MM.1S (cell line): ENCODE measurements around the gene CHD6.

ENCODE experiments used
- DNase-seq: peaks from one replicate; pipeline ENCODE4 v3.0.0-alpha.2; 2015
- H2AFZ ChIP-seq: fragments of 300-600 bp; sonication (generic); 2 replicates; pipeline ENCODE4 v1.6.0; 2016; ENCODE audit warnings: antibody characterized with exemption, low read length
- H3F3A ChIP-seq: fragments of 300-600 bp; sonication (generic); 2 replicates; pipeline ENCODE4 v1.6.1; 2016; ENCODE audit warnings: mild to moderate bottlenecking, antibody characterized with exemption, low read length, moderate library complexity, mixed read lengths; ENCODE audit not compliant: insufficient read depth
- H3K27ac ChIP-seq: fragments of 300-600 bp; sonication (generic); 2 replicates; pipeline ENCODE4 v1.5.1; 2016; ENCODE audit warnings: mild to moderate bottlenecking, low read length
- H3K27me3 ChIP-seq: fragments of 300-600 bp; sonication (generic); replicated peaks from 2 replicates; pipeline ENCODE4 v1.6.0; 2016; ENCODE audit warnings: low read length; ENCODE audit not compliant: insufficient read depth
- H3K36me3 ChIP-seq: fragments of 300-600 bp; sonication (generic); replicated peaks from 2 replicates; pipeline ENCODE4 v1.6.1; 2016; ENCODE audit warnings: mild to moderate bottlenecking, low read length, mixed read lengths; ENCODE audit not compliant: insufficient read depth
- H3K4me1 ChIP-seq: fragments of 300-600 bp; sonication (generic); 2 replicates; pipeline ENCODE4 v1.6.1; 2016; ENCODE audit warnings: low read length, mixed read lengths
- H3K4me2 ChIP-seq: fragments of 300-600 bp; sonication (generic); 2 replicates; pipeline ENCODE4 v1.6.0; 2016; ENCODE audit warnings: low read depth, low read length
- H3K4me3 ChIP-seq: fragments of 300-600 bp; sonication (generic); 2 replicates; pipeline ENCODE4 v1.5.1; 2016; ENCODE audit warnings: low read length, mixed read lengths
- H3K79me2 ChIP-seq: fragments of 300-600 bp; sonication (generic); 2 replicates; pipeline ENCODE4 v1.6.1; 2016; ENCODE audit warnings: mixed run types, low read length, mixed read lengths
- H3K9ac ChIP-seq: fragments of 300-600 bp; sonication (generic); 2 replicates; pipeline ENCODE4 v1.6.1; 2016; ENCODE audit warnings: low read length, mixed read lengths
- H3K9me2 ChIP-seq: fragments of 300-600 bp; sonication (generic); replicated peaks from 2 replicates; pipeline ENCODE4 v1.6.1; 2016; ENCODE audit warnings: mild to moderate bottlenecking, low read length, mixed read lengths; ENCODE audit not compliant: insufficient read depth
- H3K9me3 ChIP-seq: fragments of 300-600 bp; sonication (generic); replicated peaks from 2 replicates; pipeline ENCODE4 v1.6.1; 2016; ENCODE audit warnings: mild to moderate bottlenecking, low read length, mixed read lengths; ENCODE audit not compliant: insufficient read depth
- H4K20me1 ChIP-seq: fragments of 300-600 bp; sonication (generic); 2 replicates; pipeline ENCODE4 v1.6.1; 2016; ENCODE audit warnings: mild to moderate bottlenecking, low read length, moderate library complexity, mixed read lengths; ENCODE audit not compliant: insufficient read depth
- EZH2 ChIP-seq: fragments of 300-600 bp; sonication (generic); optimal IDR thresholded peaks from 2 replicates; pipeline ENCODE3; 2017; ENCODE audit warnings: low read depth, mild to moderate bottlenecking, antibody characterized with exemption, low read length, mixed read lengths
- EZH2phosphoT487 ChIP-seq: fragments of 300-600 bp; sonication (generic); IDR thresholded peaks from 2 replicates; pipeline ENCODE4 v1.6.1; 2018; ENCODE audit warnings: antibody characterized with exemption, low read length
- TF ChIP-seq, protein P1 (sequence below): fragments of 300-600 bp; sonication (generic); IDR thresholded peaks from 2 replicates; pipeline ENCODE4 v1.5.1; 2016; ENCODE audit warnings: antibody characterized with exemption, low read length, mixed read lengths

CHD6 gene

DNA sequence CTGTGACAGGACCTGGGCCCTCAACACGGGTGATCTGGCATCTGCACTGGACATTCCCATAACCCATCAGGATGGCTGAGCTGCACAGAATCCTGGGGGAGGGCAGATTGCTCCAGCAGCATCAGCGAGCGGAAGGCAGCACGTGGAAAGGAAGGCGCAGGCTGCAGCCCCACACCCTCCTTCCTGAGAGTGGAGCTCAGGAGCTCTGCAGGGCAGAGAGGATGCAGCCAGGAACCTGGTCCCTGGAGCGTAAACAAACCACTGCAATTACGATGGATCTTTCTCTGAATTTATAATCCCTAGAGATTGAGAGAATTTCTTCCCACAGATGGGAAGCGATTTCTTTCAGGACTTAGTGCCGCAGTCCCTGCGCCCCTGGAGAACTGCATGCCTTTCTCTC, 211.8 kb downstream of the CHD6 start:
- no peak for DNase-seq
- H4K20me1 ChIP-seq: no peaks in the 10 kb centered on the region
- H3K9ac ChIP-seq: no peak overlapping the region
- no peak for TF ChIP-seq EZH2
- no peaks in the 10 kb centered on the region for H3K9me3 ChIP-seq
- no peak overlapping the region for H3K4me3 ChIP-seq
- H3K4me1 ChIP-seq: peaks cover 56% of the 10 kb centered on the region
- H3K79me2 ChIP-seq: no peaks in the 10 kb centered on the region
- no peaks in the 10 kb centered on the region for H3K36me3 ChIP-seq
- peaks cover 28% of the 10 kb centered on the region for H3F3A ChIP-seq
- H3K27me3 ChIP-seq: no peaks in the 10 kb centered on the region
- no peak overlapping the region for H2AFZ ChIP-seq
- H3K4me2 ChIP-seq: no peak overlapping the region
- no peaks in the 10 kb centered on the region for H3K9me2 ChIP-seq
- H3K27ac ChIP-seq: no peak overlapping the region

DNA sequence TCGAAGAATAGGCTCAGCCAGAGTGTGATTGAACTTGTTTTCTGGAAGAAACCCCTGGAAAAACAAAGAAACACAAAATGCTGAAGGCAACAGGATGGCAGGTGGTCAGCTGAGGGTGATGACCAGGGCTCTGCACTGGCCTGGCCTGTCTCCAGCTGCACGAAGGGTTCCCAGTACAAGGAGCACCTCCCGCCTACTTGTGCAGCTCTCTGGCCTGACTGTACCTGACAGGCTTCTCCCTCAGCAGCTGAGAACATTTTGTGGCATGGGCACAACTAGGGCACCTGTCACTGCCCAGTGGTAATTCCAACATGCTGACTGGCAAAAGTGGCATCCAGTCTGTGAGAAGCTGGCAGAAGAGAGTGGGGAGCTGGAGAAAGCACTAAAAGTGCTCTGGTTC, 212.7 kb downstream of the CHD6 start:
- no peaks in the 10 kb centered on the region for H3K9me3 ChIP-seq
- H3K27ac ChIP-seq: no peak overlapping the region
- H3K27me3 ChIP-seq: no peaks in the 10 kb centered on the region
- H3K4me2 ChIP-seq: no peak overlapping the region
- no peak for DNase-seq
- H2AFZ ChIP-seq: no peak overlapping the region
- H3K4me1 ChIP-seq: peaks cover 47% of the 10 kb centered on the region
- no peaks in the 10 kb centered on the region for H3K9me2 ChIP-seq
- H3K9ac ChIP-seq: no peak overlapping the region
- no peaks in the 10 kb centered on the region for H3K79me2 ChIP-seq
- TF ChIP-seq, protein P1, sequence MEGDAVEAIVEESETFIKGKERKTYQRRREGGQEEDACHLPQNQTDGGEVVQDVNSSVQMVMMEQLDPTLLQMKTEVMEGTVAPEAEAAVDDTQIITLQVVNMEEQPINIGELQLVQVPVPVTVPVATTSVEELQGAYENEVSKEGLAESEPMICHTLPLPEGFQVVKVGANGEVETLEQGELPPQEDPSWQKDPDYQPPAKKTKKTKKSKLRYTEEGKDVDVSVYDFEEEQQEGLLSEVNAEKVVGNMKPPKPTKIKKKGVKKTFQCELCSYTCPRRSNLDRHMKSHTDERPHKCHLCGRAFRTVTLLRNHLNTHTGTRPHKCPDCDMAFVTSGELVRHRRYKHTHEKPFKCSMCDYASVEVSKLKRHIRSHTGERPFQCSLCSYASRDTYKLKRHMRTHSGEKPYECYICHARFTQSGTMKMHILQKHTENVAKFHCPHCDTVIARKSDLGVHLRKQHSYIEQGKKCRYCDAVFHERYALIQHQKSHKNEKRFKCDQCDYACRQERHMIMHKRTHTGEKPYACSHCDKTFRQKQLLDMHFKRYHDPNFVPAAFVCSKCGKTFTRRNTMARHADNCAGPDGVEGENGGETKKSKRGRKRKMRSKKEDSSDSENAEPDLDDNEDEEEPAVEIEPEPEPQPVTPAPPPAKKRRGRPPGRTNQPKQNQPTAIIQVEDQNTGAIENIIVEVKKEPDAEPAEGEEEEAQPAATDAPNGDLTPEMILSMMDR: no peak
- no peaks in the 10 kb centered on the region for H3K36me3 ChIP-seq
- peaks cover 24% of the 10 kb centered on the region for H3F3A ChIP-seq
- no peaks in the 10 kb centered on the region for H4K20me1 ChIP-seq
- no peak overlapping the region for H3K4me3 ChIP-seq

DNA sequence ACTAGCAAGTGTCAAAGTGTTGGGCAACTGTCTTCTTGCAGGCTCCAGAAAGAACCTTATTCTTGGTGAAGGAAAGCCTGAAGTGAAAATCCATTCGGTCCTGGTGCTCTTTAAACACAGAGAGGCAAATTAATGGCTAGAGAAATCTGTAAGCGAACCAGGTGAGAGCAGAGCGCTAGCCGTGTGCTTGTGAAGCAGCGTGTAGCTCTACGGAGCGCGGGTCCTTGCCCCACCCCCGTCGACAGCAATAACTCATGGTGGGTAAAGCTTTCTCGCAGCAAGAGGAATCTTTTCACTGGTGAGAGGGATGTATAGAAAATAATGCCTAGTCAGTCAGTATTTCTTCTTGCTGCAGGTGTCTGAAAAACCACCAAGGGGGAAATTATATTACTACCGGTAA, 214.6 kb downstream of the CHD6 start:
- no peak overlapping the region for H2AFZ ChIP-seq
- no peaks in the 10 kb centered on the region for H3K36me3 ChIP-seq
- no peak overlapping the region for H3K27ac ChIP-seq
- no peaks in the 10 kb centered on the region for H4K20me1 ChIP-seq
- no peaks in the 10 kb centered on the region for H3K9me2 ChIP-seq
- no peaks in the 10 kb centered on the region for H3K9me3 ChIP-seq
- peak; percentile 10 for DNase-seq
- H3K4me2 ChIP-seq: peak overlapping the region; percentile 8; the same call in 1 of the 2 replicates
- H3K4me1 ChIP-seq: peaks cover 35% of the 10 kb centered on the region
- TF ChIP-seq, protein P1: no peak
- TF ChIP-seq EZH2phosphoT487: no peak
- no peak for TF ChIP-seq EZH2
- H3K27me3 ChIP-seq: no peaks in the 10 kb centered on the region
- H3K79me2 ChIP-seq: no peaks in the 10 kb centered on the region
- H3K4me3 ChIP-seq: no peak overlapping the region
- no peak overlapping the region for H3K9ac ChIP-seq
- peaks cover 16% of the 10 kb centered on the region for H3F3A ChIP-seq

DNA sequence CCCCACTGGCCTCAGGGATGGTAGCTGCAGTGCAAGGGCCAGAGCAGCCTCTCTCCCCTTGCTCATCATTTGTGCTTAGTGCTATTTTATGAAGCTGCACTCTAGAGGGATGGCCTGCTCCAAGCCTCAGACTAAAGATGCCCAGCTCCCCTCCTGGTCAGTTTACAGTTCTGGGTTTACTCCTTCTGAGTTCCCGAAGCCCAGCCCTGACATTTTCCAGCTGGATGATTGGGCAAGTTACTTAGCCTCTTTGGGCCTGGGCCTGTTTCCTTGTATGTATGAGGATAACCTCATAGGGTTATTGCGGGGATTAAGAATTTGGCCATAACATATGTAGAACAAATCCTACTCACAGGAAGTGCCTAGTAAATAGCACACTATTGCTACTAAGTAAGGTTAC, 219.8 kb downstream of the CHD6 start:
- TF ChIP-seq, protein P1: no peak
- no peak for TF ChIP-seq EZH2
- no peak overlapping the region for H3K9ac ChIP-seq
- H4K20me1 ChIP-seq: no peaks in the 10 kb centered on the region
- no peak overlapping the region for H2AFZ ChIP-seq
- H3K27me3 ChIP-seq: no peaks in the 10 kb centered on the region
- no peaks in the 10 kb centered on the region for H3K36me3 ChIP-seq
- H3K79me2 ChIP-seq: no peaks in the 10 kb centered on the region
- H3K4me3 ChIP-seq: no peak overlapping the region
- H3K27ac ChIP-seq: no peak overlapping the region
- H3K9me2 ChIP-seq: no peaks in the 10 kb centered on the region
- no peak for DNase-seq
- H3F3A ChIP-seq: no peaks in the 10 kb centered on the region
- no peak overlapping the region for H3K4me2 ChIP-seq
- peaks cover 7% of the 10 kb centered on the region for H3K4me1 ChIP-seq
- no peaks in the 10 kb centered on the region for H3K9me3 ChIP-seq
